Right lung (tissue), 5 donors: ENCODE results near the gene WNT3. TPM values are rescaled to one million over a fixed set of nuclear protein-coding genes. Genes with fewer than 3 reads are reported as not detected.
"Not testable (repeated sequence)": the region's sequence is repeated elsewhere in the genome, so short reads cannot be mapped to it uniquely, and the experiment has no call there.

Source experiments
- DNase-seq, 2 donors: peaks; one replicate each; pipeline ENCODE4 v3.0.0-alpha.2; 2013
- polyA plus RNA-seq, 5 donors: library from polyadenylated mRNA; unstranded; fragments of 120-200 nt; gene quantifications; one replicate each; pipeline versions ENCODE4 v1.2.1 to v1.2.3, GENCODE V29; 2013; ENCODE audit warnings: inconsistent platforms in 1 of 5, low replicate concordance in 1 of 5; ENCODE audit not compliant: insufficient read length in 5 of 5, insufficient read depth in 1 of 5

The WNT3 gene
- polyA plus RNA-seq, 5 donors = 2.0 to 2.5 (median 2.3) TPM

- no peak for DNase-seq
Measured at GRCh38 chr17:46787478-46787877, 31.0 kb downstream of the WNT3 start.

GRCh38 chr17:46785696-46786095 is 32.8 kb downstream of the WNT3 start:
- no peak for DNase-seq

- DNase-seq = no peak
Measured at GRCh38 chr17:46783031-46783593, 35.4 kb downstream of the WNT3 start.

GRCh38 chr17:46782250-46782953 is 36.1 kb downstream of the WNT3 start:
- no peak for DNase-seq

- DNase-seq = no peak
Measured at GRCh38 chr17:46780003-46780373, 38.5 kb downstream of the WNT3 start.

- DNase-seq = no peak
Measured at GRCh38 chr17:46777943-46778915, 40.3 kb downstream of the WNT3 start.

- no peak for DNase-seq
Measured at GRCh38 chr17:46776298-46777005, 42.0 kb downstream of the WNT3 start.

- no peak for DNase-seq
Measured at GRCh38 chr17:46774108-46774737, 44.3 kb downstream of the WNT3 start.

GRCh38 chr17:46773676-46774075 is 44.8 kb downstream of the WNT3 start:
- no peak for DNase-seq

- no peak for DNase-seq
Measured at GRCh38 chr17:46773221-46773605, 45.3 kb downstream of the WNT3 start.

GRCh38 chr17:46772475-46773220 is 45.8 kb downstream of the WNT3 start:
- DNase-seq = no peak

- peak; percentile 11 to 24 for DNase-seq
Measured at GRCh38 chr17:46771561-46772474, 46.7 kb downstream of the WNT3 start.

GRCh38 chr17:46770818-46771560 is 47.5 kb downstream of the WNT3 start:
- DNase-seq = peak; percentile 31 to 32

GRCh38 chr17:46770439-46770817 is 48.1 kb downstream of the WNT3 start:
- DNase-seq = no peak

GRCh38 chr17:46769531-46770438 is 48.7 kb downstream of the WNT3 start:
- no peak for DNase-seq

- not testable (repeated sequence) for DNase-seq
Measured at GRCh38 chr17:46768896-46769295, 49.6 kb downstream of the WNT3 start.

- DNase-seq = no peak
Measured at GRCh38 chr17:46768540-46768870, 50.0 kb downstream of the WNT3 start.
